Inflammatory macrophage treated with lipopolysaccharide for 4 hours (primary cell): ENCODE results near the gene BARHL2.

Experiments used
- DNase-seq: peaks from one replicate; pipeline ENCODE4 v3.0.0-alpha.2; 2020

BARHL2 gene

GRCh38 chr1:90709535-90709934 is 7.6 kb downstream of the BARHL2 start:
- no peak for DNase-seq

GRCh38 chr1:90708826-90709225 is 8.3 kb downstream of the BARHL2 start:
- no peak for DNase-seq

GRCh38 chr1:90708236-90708786 is 8.8 kb downstream of the BARHL2 start:
- no peak for DNase-seq

- DNase-seq: no peak
Measured at GRCh38 chr1:90707363-90707710, 9.8 kb downstream of the BARHL2 start.

GRCh38 chr1:90706437-90707362 is 10.4 kb downstream of the BARHL2 start:
- peak; percentile 11 for DNase-seq

GRCh38 chr1:90705956-90706355 is 11.1 kb downstream of the BARHL2 start:
- no peak for DNase-seq

GRCh38 chr1:90704817-90705216 is 12.3 kb downstream of the BARHL2 start:
- no peak for DNase-seq

GRCh38 chr1:90694846-90695245 is 22.3 kb downstream of the BARHL2 start:
- no peak for DNase-seq

GRCh38 chr1:90687747-90688146 is 29.4 kb downstream of the BARHL2 start:
- DNase-seq: no peak

- no peak for DNase-seq
Measured at GRCh38 chr1:90675161-90675847, 41.8 kb downstream of the BARHL2 start.

- DNase-seq: no peak
Measured at GRCh38 chr1:90671741-90672140, 45.4 kb downstream of the BARHL2 start.

- no peak for DNase-seq
Measured at GRCh38 chr1:90671251-90671650, 45.9 kb downstream of the BARHL2 start.
